NCI-H1694 treated with DMSO at 0.1 percent for 48 hours (cell line): ENCODE measurements around the gene KIF3B.
"Not testable (repeated sequence)": the region's sequence is repeated elsewhere in the genome, so short reads cannot be mapped to it uniquely, and the experiment has no call there.

ENCODE experiments used
- DNase-seq: peaks from one replicate; lab custom pipeline; 2025; lab: John Stamatoyannopoulos, UW

Gene KIF3B

GRCh38 chr20:32357375-32357868 is 80.0 kb downstream of the KIF3B start:
- no peak for DNase-seq

DNA sequence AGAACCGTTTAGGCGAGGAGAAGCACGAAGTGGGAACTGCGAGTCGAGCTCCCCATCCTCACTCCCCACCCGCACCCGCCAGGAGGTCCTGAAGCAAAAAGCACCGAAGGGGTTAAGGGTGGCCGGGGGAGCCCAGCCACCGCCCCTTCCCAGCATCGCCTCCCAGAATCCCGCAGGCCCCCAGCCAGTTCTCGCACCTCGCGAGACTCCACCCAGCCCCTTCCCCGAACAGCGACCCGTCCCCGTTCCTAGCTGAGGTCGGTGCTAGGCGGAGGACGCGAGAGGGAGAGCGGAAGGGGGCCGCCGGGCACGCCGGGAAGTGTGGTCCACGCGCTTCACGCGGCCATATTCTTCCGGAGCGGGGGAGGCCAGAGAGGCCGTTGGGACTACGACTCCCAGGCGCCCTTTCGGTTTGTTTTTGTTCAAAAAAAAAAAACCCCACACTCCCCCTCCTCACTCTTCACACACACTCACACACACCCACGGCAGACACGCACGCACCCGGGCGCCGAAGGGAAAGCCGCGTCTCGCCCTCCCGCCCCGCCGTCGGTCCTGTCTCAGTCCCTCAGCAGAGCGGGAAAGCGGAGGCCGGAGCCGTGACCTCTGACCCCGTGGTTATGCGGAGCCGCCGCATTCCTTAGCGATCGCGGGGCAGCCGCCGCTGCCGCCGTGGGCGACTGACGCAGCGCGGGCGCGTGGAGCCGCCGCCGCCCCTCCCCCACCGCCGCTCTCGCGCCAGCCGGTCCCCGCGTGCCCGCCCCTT is 80.6 kb downstream of the KIF3B start, which contains the start of gene ASXL1:
TSS of gene ASXL1 (plus strand) at position 463 of the 763 bp plus-strand sequence. CDS start 445 bp downstream, outside the sequence.
- peak; percentile 95 for DNase-seq

- no peak for DNase-seq
These were observed 81.1 kb downstream of the KIF3B start for GRCh38 chr20:32358632-32358882.

- peak; percentile 9 for DNase-seq
These were observed 81.6 kb downstream of the KIF3B start for GRCh38 chr20:32358883-32359632.

- DNase-seq = peak; percentile 3
These were observed 82.3 kb downstream of the KIF3B start for GRCh38 chr20:32359633-32360332.

DNA sequence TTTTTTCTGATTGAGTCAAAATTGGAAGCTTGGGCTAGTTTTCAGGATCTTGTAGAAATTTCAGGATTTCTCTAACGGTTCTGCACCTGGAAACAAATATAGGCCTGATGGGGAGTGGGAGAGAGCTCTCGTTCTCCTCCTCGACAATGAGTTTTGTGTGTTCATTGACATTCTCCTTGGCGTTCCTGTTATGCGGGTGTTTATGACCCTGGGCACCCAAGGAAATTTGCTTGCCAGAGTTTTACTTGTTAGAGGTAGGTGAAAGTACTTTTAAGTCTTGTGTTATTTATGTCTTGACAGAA is 82.8 kb downstream of the KIF3B start:
- DNase-seq = no peak

DNA sequence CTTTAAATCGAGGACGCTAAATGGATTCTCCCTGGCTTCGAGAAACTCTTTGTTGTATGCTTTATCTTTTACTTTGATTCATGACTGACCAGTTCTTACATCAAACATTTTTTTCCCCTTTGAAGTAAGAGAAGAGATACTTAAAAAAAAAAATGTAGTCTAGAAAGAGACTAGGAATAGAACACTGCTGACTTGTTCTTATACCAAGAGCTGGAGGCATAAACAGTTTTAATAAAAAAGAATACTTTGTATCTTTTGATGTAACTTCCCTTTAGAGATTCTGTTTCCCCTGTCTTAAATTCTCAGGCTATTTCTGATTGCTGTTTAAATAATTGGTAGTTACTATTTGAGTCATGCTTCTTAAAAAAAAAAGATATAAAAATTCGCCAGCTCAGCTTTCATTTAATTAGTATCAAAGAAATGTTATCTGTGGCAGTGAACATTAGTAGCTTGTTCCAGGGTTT is 85.5 kb downstream of the KIF3B start:
- no peak for DNase-seq

DNA sequence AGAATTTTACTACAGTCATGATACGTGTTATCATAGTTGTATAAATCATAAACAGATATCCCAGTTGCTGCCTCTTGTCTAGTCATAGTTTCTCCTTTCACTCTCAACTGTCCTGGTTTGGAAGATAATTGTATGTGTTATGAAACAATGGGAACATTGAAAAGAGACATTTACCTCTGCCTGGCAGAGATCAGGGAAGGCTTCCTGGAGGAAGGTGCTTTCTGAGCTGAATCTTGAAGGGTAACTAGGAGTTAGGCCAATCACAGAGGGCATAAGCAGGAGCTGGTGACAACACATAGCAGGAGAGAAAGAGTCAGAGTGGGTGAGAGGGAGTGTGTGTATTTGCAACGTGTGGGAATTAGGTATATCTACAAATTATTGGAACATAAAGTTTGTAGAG is 86.0 kb downstream of the KIF3B start:
- DNase-seq = no peak

- DNase-seq = no peak
These were observed 87.2 kb downstream of the KIF3B start for GRCh38 chr20:32364554-32365208.

DNA sequence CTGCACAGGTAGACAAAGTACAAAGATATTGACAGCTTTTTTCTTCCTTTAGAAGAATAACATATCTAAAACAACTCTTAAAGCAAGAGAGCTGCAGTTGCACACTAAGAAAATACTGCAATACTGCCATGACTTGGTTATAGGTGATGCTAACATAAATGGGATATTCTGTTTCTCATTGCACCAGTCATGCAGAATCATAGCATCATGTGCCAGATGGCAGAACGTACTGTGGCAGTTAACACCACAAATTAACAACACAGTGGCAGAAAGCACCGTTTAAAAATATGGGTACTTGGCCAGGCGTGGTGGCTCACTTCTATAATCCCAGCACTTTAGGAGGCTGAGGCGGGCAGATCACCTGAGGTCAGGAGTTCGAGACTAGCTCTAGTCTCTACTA is 88.1 kb downstream of the KIF3B start:
- DNase-seq = peak; percentile 91

DNA sequence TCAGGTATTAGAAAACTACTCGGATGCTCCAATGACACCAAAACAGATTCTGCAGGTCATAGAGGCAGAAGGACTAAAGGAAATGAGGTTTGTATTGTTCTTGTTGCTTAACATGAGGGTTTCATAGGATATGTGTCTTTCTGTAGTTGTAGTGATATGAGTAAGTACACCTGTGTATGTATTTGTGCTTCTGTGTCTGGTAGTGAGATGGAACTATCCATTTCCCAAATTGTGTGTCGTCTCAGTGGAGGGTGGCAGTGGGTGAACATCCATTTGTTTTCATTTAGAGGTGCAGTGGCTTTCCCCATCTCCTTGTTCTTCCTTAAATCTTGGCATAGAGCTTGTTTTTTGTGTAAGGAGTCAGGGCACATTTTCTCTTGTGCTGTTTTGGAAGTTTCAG is 88.9 kb downstream of the KIF3B start:
- DNase-seq = no peak

DNA sequence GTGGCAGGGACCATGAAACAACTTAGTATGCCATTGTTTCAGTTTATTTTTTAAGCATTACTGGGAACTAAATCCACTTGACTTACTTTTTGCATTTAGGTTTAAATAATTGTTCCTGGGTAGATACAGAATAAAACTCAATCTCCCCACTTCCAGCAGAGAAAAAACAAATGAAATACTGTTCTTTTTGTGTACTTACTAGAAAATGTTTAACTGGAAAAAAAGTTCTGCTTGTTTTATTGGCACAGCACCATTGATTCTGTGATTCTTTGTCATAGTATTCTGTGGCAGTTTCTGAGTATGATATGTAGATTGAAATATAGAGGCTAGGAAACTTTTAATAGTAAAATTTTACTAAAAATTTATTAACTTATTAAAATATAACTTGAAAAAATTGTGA is 90.9 kb downstream of the KIF3B start:
- no peak for DNase-seq

DNA sequence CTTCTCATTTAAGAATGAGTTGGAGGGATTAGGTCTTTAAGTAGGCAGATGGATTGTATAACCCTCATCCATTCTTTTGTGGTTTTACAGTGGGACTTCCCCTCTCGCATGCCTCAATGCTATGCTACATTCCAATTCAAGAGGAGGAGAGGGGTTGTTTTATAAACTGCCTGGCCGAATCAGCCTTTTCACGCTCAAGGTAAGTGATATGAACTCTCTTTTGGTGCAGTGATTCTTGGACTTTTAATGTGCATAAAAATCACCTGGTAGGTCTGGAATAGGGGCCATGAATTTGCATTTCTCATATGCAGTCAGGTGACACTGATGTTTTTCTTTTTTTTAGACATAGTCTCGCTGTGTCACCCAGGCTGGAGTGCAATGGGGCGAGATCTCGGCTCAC is 91.5 kb downstream of the KIF3B start:
- DNase-seq = no peak

DNA sequence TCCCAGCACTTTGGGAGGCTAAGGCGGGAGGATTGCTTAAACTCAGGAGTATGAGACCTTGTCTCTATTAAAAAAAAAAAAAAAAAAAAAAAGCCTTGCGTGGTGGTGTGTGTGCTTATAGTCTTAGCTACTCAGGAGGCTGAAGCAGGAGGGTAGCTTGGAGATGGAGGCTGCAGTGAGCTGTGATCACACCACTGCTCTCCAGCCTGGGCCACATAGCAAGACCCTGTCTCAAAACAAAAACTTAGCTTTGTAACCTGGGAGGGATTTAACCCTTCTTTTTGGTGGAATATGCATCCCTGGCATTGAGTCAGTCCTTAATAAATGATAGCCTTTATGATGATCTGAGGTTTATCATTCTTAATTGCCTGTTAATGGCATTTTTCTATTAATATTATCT is 93.4 kb downstream of the KIF3B start:
- no peak for DNase-seq

GRCh38 chr20:32378461-32378860 is 101.0 kb downstream of the KIF3B start:
- DNase-seq = no peak

DNA sequence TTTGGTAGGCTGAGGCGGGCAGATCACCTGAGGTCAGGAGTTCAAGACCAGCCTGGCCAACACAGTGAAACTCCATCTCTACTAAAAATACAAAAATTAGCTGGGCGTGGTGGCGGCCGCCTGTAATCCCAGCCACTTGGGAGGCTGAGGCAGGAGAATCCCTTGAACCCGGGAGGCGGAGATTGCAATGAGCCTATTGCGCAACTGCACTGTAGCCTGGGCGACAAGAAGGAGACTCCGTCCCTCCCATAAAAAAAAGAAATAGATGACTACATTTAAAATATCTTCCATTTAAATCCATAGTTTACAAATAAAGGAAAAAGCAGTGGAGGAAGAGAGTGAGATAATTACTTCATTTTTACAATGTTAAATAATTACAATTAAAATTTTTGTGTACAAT is 102.6 kb downstream of the KIF3B start:
- DNase-seq = not testable (repeated sequence)

DNA sequence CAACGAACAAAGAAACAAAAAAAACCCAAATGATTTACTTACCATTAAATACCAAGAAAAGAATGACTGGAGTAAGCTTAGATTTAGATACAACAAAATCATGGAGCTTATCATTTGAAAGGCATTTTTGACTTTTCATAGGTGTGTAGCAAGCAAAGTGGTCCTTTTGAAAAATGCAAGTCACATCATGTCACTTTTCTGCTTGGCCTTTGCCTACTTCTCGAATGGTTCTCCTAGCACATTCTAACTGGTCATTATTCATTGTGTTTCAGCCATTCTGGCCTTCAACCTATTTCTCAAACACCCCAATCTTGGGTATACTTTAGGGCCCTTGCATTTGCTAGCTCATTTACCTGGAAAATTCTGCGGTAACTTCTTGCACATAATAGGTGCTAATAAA is 103.3 kb downstream of the KIF3B start:
- no peak for DNase-seq

GRCh38 chr20:32382102-32382950 is 104.9 kb downstream of the KIF3B start:
- DNase-seq = peak; percentile 17

DNA sequence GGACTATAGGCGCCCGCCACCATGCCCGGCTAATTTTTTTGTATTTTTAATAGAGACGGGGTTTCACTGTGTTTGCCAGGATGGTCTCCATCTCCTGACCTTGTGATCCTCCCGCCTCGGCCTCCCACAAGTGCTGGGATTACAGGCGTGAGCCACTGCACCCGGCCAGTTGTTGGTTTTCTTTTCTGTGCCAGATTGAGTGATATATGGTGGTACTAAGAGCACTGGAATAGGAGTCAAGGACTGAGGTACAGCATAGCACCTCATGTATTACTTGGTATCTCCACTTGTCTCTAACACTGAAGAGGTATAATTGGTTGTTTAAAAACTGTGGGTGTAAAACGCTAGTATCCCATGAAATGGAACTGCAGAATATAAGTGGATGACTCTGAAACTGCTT is 106.0 kb downstream of the KIF3B start:
- DNase-seq = not testable (repeated sequence)
